ENCODE measurements around the gene ZNF175. TPM values are rescaled to one million over a fixed set of nuclear protein-coding genes. Genes with fewer than 3 reads are reported as not detected.

ZNF175 gene
- total and polyA plus RNA-seq, 2 donors from 2014 or later, result 3.3 to 20.1 TPM

DNA sequence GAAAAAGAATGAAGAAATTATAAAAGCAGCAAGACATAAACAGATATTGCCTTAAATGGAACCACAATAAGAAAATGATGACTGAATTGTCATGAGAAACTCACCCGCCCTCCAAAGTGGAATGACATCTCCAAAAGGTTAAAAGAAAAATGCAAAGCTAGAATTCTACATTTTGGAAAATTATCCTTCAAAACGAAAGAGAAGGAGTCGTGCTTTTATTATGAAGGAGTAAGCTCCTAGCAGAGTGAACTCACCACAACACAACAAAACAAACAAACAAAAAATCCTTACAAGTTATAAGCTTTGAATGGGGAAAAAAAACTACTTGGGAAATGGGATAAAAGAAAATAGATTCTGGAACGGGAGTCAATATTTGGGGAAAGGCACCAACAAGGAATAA lies 68.8 kb downstream of the ZNF175 start:
- Histone ChIP-seq H3K9ac (ENCODE audit: low read length in 3 of 3) (no peak overlapping the region), H3K27me3 (ENCODE audit: control insufficient read depth, insufficient read depth, low read length) (no peaks in the 10 kb centered on the region), H3K9me3 (ENCODE audit: control insufficient read depth in 2 of 3, insufficient read depth in 1 of 3, low read length in 3 of 3) (no peaks in the 10 kb centered on the region), H3K27ac (ENCODE audit: low read depth in 2 of 2, low read length in 2 of 2) (no peak overlapping the region), H3K36me3 (ENCODE audit: control insufficient read depth in 2 of 3, insufficient read depth in 3 of 3, low read length in 3 of 3) (no peaks in the 10 kb centered on the region), H3K4me3 (ENCODE audit: low read length in 3 of 3) (no peak overlapping the region), H3K4me1 (ENCODE audit: control insufficient read depth in 2 of 3, insufficient read depth in 2 of 3, low read depth in 1 of 3, low read length in 3 of 3) (no peaks in the 10 kb centered on the region)
- intact Hi-C loops (cut with DNase I), result loop anchor here (10.0 kb wide), 1 partner anchor 165 kb away; the partner anchor contains the start of gene CEACAM18
- DNase-seq (no peak), FAIRE-seq (no peak)
- TF ChIP-seq CTCF (IDR thresholded peaks at IDR 0.05; ENCODE audit: borderline replicate concordance, extremely low read depth, insufficient read depth), result no peak

- Histone ChIP-seq H3K4me1 (ENCODE audit: control insufficient read depth in 2 of 3, insufficient read depth in 2 of 3, low read depth in 1 of 3, low read length in 3 of 3) (no peaks in the 10 kb centered on the region), H3K36me3 (ENCODE audit: control insufficient read depth in 2 of 3, insufficient read depth in 3 of 3, low read length in 3 of 3) (no peaks in the 10 kb centered on the region), H3K27ac (ENCODE audit: low read depth in 2 of 2, low read length in 2 of 2) (no peak overlapping the region), H3K27me3 (ENCODE audit: control insufficient read depth, insufficient read depth, low read length) (no peaks in the 10 kb centered on the region), H3K9me3 (ENCODE audit: control insufficient read depth in 2 of 3, insufficient read depth in 1 of 3, low read length in 3 of 3) (no peaks in the 10 kb centered on the region), H3K4me3 (ENCODE audit: low read length in 3 of 3) (no peak overlapping the region), H3K9ac (ENCODE audit: low read length in 3 of 3) (no peak overlapping the region)
- DNase-seq (no peak), FAIRE-seq (no peak)
- intact Hi-C loops (cut with DNase I), result loop anchor here (10.0 kb wide), 1 partner anchor 166 kb away; the partner anchor contains the start of gene CEACAM18
- no peak for TF ChIP-seq CTCF (IDR thresholded peaks at IDR 0.05; ENCODE audit: borderline replicate concordance, extremely low read depth, insufficient read depth)
Observed at GRCh38 chr19:51640386-51640785, 69.3 kb downstream of the ZNF175 start.

DNA sequence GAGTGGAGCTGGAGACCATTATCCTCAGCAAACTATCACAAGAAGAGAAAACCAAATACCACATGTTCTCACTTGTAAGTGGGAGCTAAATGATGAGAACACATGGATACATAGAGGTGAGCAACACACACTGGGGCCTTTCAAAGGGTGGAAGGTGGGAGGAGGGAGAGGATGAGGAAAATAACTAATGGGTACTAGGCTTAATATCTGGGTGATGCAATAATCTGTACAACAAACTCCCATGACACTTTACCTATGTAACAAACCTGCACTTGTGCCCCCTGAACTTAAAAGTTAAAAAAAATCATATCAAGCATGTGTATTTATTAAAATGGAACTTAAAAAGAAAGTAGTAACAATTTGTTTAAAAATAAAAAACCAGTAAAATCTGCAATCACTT lies 70.6 kb downstream of the ZNF175 start:
- H3K4me3 ChIP-seq (ENCODE audit: low read length in 3 of 3), result no peak overlapping the region
- no peak overlapping the region for H3K27ac ChIP-seq (ENCODE audit: low read depth in 2 of 2, low read length in 2 of 2)
- no peaks in the 10 kb centered on the region for H3K9me3 ChIP-seq (ENCODE audit: control insufficient read depth in 2 of 3, insufficient read depth in 1 of 3, low read length in 3 of 3)
- H3K27me3 ChIP-seq (ENCODE audit: control insufficient read depth, insufficient read depth, low read length), result no peaks in the 10 kb centered on the region
- DNase-seq, result no peak
- intact Hi-C loops (cut with DNase I), result loop anchor here (10.0 kb wide), 1 partner anchor 167 kb away; the partner anchor contains the start of gene CEACAM18
- H3K9ac ChIP-seq (ENCODE audit: low read length in 3 of 3), result no peak overlapping the region
- no peaks in the 10 kb centered on the region for H3K4me1 ChIP-seq (ENCODE audit: control insufficient read depth in 2 of 3, insufficient read depth in 2 of 3, low read depth in 1 of 3, low read length in 3 of 3)
- H3K36me3 ChIP-seq (ENCODE audit: control insufficient read depth in 2 of 3, insufficient read depth in 3 of 3, low read length in 3 of 3), result no peaks in the 10 kb centered on the region
- no peak for FAIRE-seq
- no peak for TF ChIP-seq CTCF (IDR thresholded peaks at IDR 0.05; ENCODE audit: borderline replicate concordance, extremely low read depth, insufficient read depth)

Other genes starting within 250 kb of the ZNF175 start
- 1.8 TPM for gene VSIG10L, start 229.1 kb upstream of the ZNF175 start, total RNA-seq
- 2.2 TPM for gene VSIG10L, start 229.1 kb upstream of the ZNF175 start, polyA plus RNA-seq (ENCODE audit: insufficient read depth, low read depth, low replicate concordance)
- 76.8 TPM for gene ETFB, start 204.9 kb upstream of the ZNF175 start, total RNA-seq
- 620 TPM for gene ETFB, start 204.9 kb upstream of the ZNF175 start, polyA plus RNA-seq (ENCODE audit: insufficient read depth, low read depth, low replicate concordance)
- 1.1 TPM for gene CLDND2, start 202.3 kb upstream of the ZNF175 start, total RNA-seq
- gene CLDND2, start 202.3 kb upstream of the ZNF175 start, polyA plus RNA-seq (ENCODE audit: insufficient read depth, low read depth, low replicate concordance), result 6.9 TPM
- 7.9 TPM for gene NKG7, start 198.6 kb upstream of the ZNF175 start, total RNA-seq
- 3.5 TPM for gene NKG7, start 198.6 kb upstream of the ZNF175 start, polyA plus RNA-seq (ENCODE audit: insufficient read depth, low read depth, low replicate concordance)
- not detected for gene LIM2, start 183.3 kb upstream of the ZNF175 start, total RNA-seq
- not detected for gene LIM2, start 183.3 kb upstream of the ZNF175 start, polyA plus RNA-seq (ENCODE audit: insufficient read depth, low read depth, low replicate concordance)
- gene C19orf84, start 180.7 kb upstream of the ZNF175 start, total RNA-seq, result not detected
- not detected for gene C19orf84, start 180.7 kb upstream of the ZNF175 start, polyA plus RNA-seq (ENCODE audit: insufficient read depth, low read depth, low replicate concordance)
- gene SIGLEC10, start 153.6 kb upstream of the ZNF175 start, total RNA-seq, result 33.8 TPM
- 0.34 TPM for gene SIGLEC10, start 153.6 kb upstream of the ZNF175 start, polyA plus RNA-seq (ENCODE audit: insufficient read depth, low read depth, low replicate concordance)
- 1.8 TPM for gene SIGLEC8, start 112.8 kb upstream of the ZNF175 start, total RNA-seq
- gene SIGLEC8, start 112.8 kb upstream of the ZNF175 start, polyA plus RNA-seq (ENCODE audit: insufficient read depth, low read depth, low replicate concordance), result not detected
- not detected for gene CEACAM18, start 92.7 kb upstream of the ZNF175 start, total RNA-seq
- not detected for gene CEACAM18, start 92.7 kb upstream of the ZNF175 start, polyA plus RNA-seq (ENCODE audit: insufficient read depth, low read depth, low replicate concordance)
- 0.66 TPM for gene SIGLEC12, start 69.5 kb upstream of the ZNF175 start, total RNA-seq
- not detected for gene SIGLEC12, start 69.5 kb upstream of the ZNF175 start, polyA plus RNA-seq (ENCODE audit: insufficient read depth, low read depth, low replicate concordance)
- 4.8 TPM for gene SIGLEC6, start 39.6 kb upstream of the ZNF175 start, total RNA-seq
- gene SIGLEC6, start 39.6 kb upstream of the ZNF175 start, polyA plus RNA-seq (ENCODE audit: insufficient read depth, low read depth, low replicate concordance), result not detected
- not detected for gene SIGLEC5, start 59.1 kb downstream of the ZNF175 start, total RNA-seq
- not detected for gene SIGLEC5, start 59.1 kb downstream of the ZNF175 start, polyA plus RNA-seq (ENCODE audit: insufficient read depth, low read depth, low replicate concordance)
- gene SIGLEC14, start 75.5 kb downstream of the ZNF175 start, total RNA-seq, result 11.5 TPM
- gene SIGLEC14, start 75.5 kb downstream of the ZNF175 start, polyA plus RNA-seq (ENCODE audit: insufficient read depth, low read depth, low replicate concordance), result 0.26 TPM
- 25.4 TPM for gene SPACA6, start 122.0 kb downstream of the ZNF175 start, total RNA-seq
- 18.9 TPM for gene SPACA6, start 122.0 kb downstream of the ZNF175 start, polyA plus RNA-seq (ENCODE audit: insufficient read depth, low read depth, low replicate concordance)
- gene HAS1, start 152.7 kb downstream of the ZNF175 start, total RNA-seq, result not detected
- gene HAS1, start 152.7 kb downstream of the ZNF175 start, polyA plus RNA-seq (ENCODE audit: insufficient read depth, low read depth, low replicate concordance), result not detected
- gene FPR1, start 180.6 kb downstream of the ZNF175 start, total RNA-seq, result 16.6 TPM
- gene FPR1, start 180.6 kb downstream of the ZNF175 start, polyA plus RNA-seq (ENCODE audit: insufficient read depth, low read depth, low replicate concordance), result 2.2 TPM
- 2.3 TPM for gene FPR2, start 189.9 kb downstream of the ZNF175 start, total RNA-seq
- not detected for gene FPR2, start 189.9 kb downstream of the ZNF175 start, polyA plus RNA-seq (ENCODE audit: insufficient read depth, low read depth, low replicate concordance)
- gene FPR3, start 223.9 kb downstream of the ZNF175 start, total RNA-seq, result 8.5 TPM
- 1.1 TPM for gene FPR3, start 223.9 kb downstream of the ZNF175 start, polyA plus RNA-seq (ENCODE audit: insufficient read depth, low read depth, low replicate concordance)